ENCODE results near the gene SLC9A9. TPM values are rescaled to one million over a fixed set of nuclear protein-coding genes. Genes with fewer than 3 reads are reported as not detected.
"Not testable (repeated sequence)": the region's sequence is repeated elsewhere in the genome, so short reads cannot be mapped to it uniquely, and the experiment has no call there.

Gene SLC9A9
- polyA plus RNA-seq, 3 donors: 1.0 to 9.0 (median 8.8) TPM

GRCh38 chr3:143288944-143289343, 559.3 kb downstream of the SLC9A9 start:
- WGBS, 3 donors: 82 to 98% (median 88%) methylated on average over 2 of the region's 2 CpGs
- no peak overlapping the region for H3K27ac ChIP-seq (ENCODE audit: low read depth, low read length)

- WGBS, 3 donors: 56 to 90% (median 88%) methylated on average over 2 of the region's 2 CpGs
- no peak overlapping the region for H3K27ac ChIP-seq (ENCODE audit: low read depth, low read length)
These were observed 560.9 kb downstream of the SLC9A9 start for GRCh38 chr3:143287403-143287802.

GRCh38 chr3:143286392-143287010, 561.8 kb downstream of the SLC9A9 start:
- H3K27ac ChIP-seq (ENCODE audit: low read depth, low read length): no peak overlapping the region
- whole genome bisulfite sequencing, 3 donors: 87 to 98% (median 97%) methylated on average over 3 of the region's 3 CpGs

GRCh38 chr3:143283432-143284128, 564.7 kb downstream of the SLC9A9 start:
- H3K27ac ChIP-seq (ENCODE audit: low read depth, low read length): no peak overlapping the region
- 78 to 90% (median 89%) methylated on average over 4 of the region's 4 CpGs for WGBS, 3 donors

- 91 to 95% (median 94%) methylated on average over 2 of the region's 2 CpGs for WGBS, 3 donors
These were observed 567.3 kb downstream of the SLC9A9 start for GRCh38 chr3:143280984-143281383.

GRCh38 chr3:143279567-143279966, 568.7 kb downstream of the SLC9A9 start:
- 89 to 99% (median 96%) methylated on average over 5 of the region's 5 CpGs for WGBS, 3 donors

More at GRCh38 chr3:143280984-143281383, 567.3 kb downstream of the SLC9A9 start:
- no peak overlapping the region for H3K27ac ChIP-seq (ENCODE audit: low read depth, low read length)

GRCh38 chr3:143278721-143279120, 569.5 kb downstream of the SLC9A9 start:
- no peak overlapping the region for H3K27ac ChIP-seq (ENCODE audit: low read depth, low read length)
- WGBS, 3 donors: 59 to 80% (median 62%) methylated on average over 1 of the region's 1 CpG

More at GRCh38 chr3:143279567-143279966, 568.7 kb downstream of the SLC9A9 start:
- H3K27ac ChIP-seq (ENCODE audit: low read depth, low read length): not testable (repeated sequence)

- H3K27ac ChIP-seq (ENCODE audit: low read depth, low read length): no peak overlapping the region
- 84 to 96% (median 87%) methylated on average over 2 of the region's 2 CpGs for WGBS, 3 donors
These were observed 570.7 kb downstream of the SLC9A9 start for GRCh38 chr3:143277531-143277930.

- H3K27ac ChIP-seq (ENCODE audit: low read depth, low read length): no peak overlapping the region
These were observed 571.7 kb downstream of the SLC9A9 start for GRCh38 chr3:143276592-143276991.

GRCh38 chr3:143273975-143274690, 574.1 kb downstream of the SLC9A9 start:
- no peak overlapping the region for H3K27ac ChIP-seq (ENCODE audit: low read depth, low read length)
- WGBS, 3 donors: 81 to 98% (median 93%) methylated on average over 1 of the region's 1 CpG

- H3K27ac ChIP-seq (ENCODE audit: low read depth, low read length): no peak overlapping the region
- 94 to 99% (median 97%) methylated on average over 2 of the region's 2 CpGs for WGBS, 3 donors
These were observed 577.1 kb downstream of the SLC9A9 start for GRCh38 chr3:143271136-143271535.

GRCh38 chr3:143269741-143270140, 578.5 kb downstream of the SLC9A9 start:
- WGBS, 3 donors: 90 to 95% (median 95%) methylated on average over 3 of the region's 3 CpGs
- H3K27ac ChIP-seq (ENCODE audit: low read depth, low read length): no peak overlapping the region

- 80 to 100% (median 100%) methylated on average over 1 of the region's 1 CpG for WGBS, 3 donors
- no peak overlapping the region for H3K27ac ChIP-seq (ENCODE audit: low read depth, low read length)
These were observed 580.3 kb downstream of the SLC9A9 start for GRCh38 chr3:143267989-143268388.

GRCh38 chr3:143266927-143267326, 581.3 kb downstream of the SLC9A9 start:
- no peak overlapping the region for H3K27ac ChIP-seq (ENCODE audit: low read depth, low read length)

- 53 to 74% (median 68%) methylated on average over 2 of the region's 2 CpGs for WGBS, 3 donors
These were observed 581.8 kb downstream of the SLC9A9 start for GRCh38 chr3:143266511-143266910.

GRCh38 chr3:143265501-143266070, 582.7 kb downstream of the SLC9A9 start:
- 76 to 92% (median 91%) methylated on average over 7 of the region's 7 CpGs for WGBS, 3 donors
- H3K27ac ChIP-seq (ENCODE audit: low read depth, low read length): no peak overlapping the region

More at GRCh38 chr3:143266511-143266910, 581.8 kb downstream of the SLC9A9 start:
- H3K27ac ChIP-seq (ENCODE audit: low read depth, low read length): no peak overlapping the region

GRCh38 chr3:143263852-143264513, 584.3 kb downstream of the SLC9A9 start:
- no peak overlapping the region for H3K27ac ChIP-seq (ENCODE audit: low read depth, low read length)
- 69 to 76% (median 71%) methylated on average over 5 of the region's 5 CpGs for WGBS, 3 donors

GRCh38 chr3:143261848-143262247, 586.4 kb downstream of the SLC9A9 start:
- no peak overlapping the region for H3K27ac ChIP-seq (ENCODE audit: low read depth, low read length)
- whole genome bisulfite sequencing, 3 donors: 63 to 90% (median 83%) methylated on average over 2 of the region's 2 CpGs

- 94 to 97% (median 96%) methylated on average over 4 of the region's 4 CpGs for WGBS, 3 donors
- no peak overlapping the region for H3K27ac ChIP-seq (ENCODE audit: low read depth, low read length)
These were observed 589.6 kb downstream of the SLC9A9 start for GRCh38 chr3:143258692-143259091.

All from adipose tissue (tissue), 3 donors.